Uterus (tissue), 4 donors: Measurements from ENCODE around the gene PCYT1B. TPM values are rescaled to one million over a fixed set of nuclear protein-coding genes. Genes with fewer than 3 reads are reported as not detected.

Experiments used
- DNase-seq, 2 donors: peaks; one replicate each; pipeline ENCODE4 v3.0.0-alpha.2; 2019 to 2020
- H3K27ac ChIP-seq, 2 donors: fragments of 200-600 bp; sonication (generic); 1 replicate in 1 of 2; 2 replicates in 1 of 2; pipeline ENCODE4 v1.5.1; 2016 to 2018
- H3K27me3 ChIP-seq, 2 donors: fragments of 200-600 bp; sonication (generic); one replicate each; pipeline ENCODE4 v1.5.1; 2018 to 2019; ENCODE audit warnings: control low read depth in 1 of 2
- H3K36me3 ChIP-seq, 2 donors: fragments of 200-600 bp; sonication (generic); one replicate each; pipeline ENCODE4 v1.5.1; 2019; ENCODE audit warnings: control low read depth in 1 of 2
- H3K4me1 ChIP-seq, 2 donors: fragments of 200-600 bp; sonication (generic); one replicate each; pipeline ENCODE4 v1.5.1; 2018 to 2019; ENCODE audit warnings: control low read depth in 1 of 2
- H3K4me3 ChIP-seq, 2 donors: fragments of 200-600 bp; sonication (generic); 1 replicate in 1 of 2; 2 replicates in 1 of 2; pipeline ENCODE4 v1.5.1; 2018 to 2019; ENCODE audit warnings: mild to moderate bottlenecking in 1 of 2
- H3K9me3 ChIP-seq, 2 donors: fragments of 200-600 bp; sonication (generic); one replicate each; pipeline ENCODE4 v1.5.1; 2019; ENCODE audit warnings: control low read depth in 1 of 2
- POLR2A ChIP-seq, 2 donors: fragments of 450-650 bp; IDR thresholded peaks; one replicate each; pipeline ENCODE4 v1.6.1; 2016; ENCODE audit warnings: antibody characterized with exemption in 2 of 2, mild to moderate bottlenecking in 1 of 2, moderate library complexity in 1 of 2
- intact Hi-C: fragments of 100-400 bp; cut with DNase I; formaldehyde crosslinking; loops from one replicate; pipeline ENCODE4 v1.15.1; 2023; ENCODE audit warnings: low total_unique reads
- total RNA-seq, 4 donors: library from RNA; depleted of rRNA in 3 of 4; stranded (reverse); fragments of >200 nt in 3 of 4; gene quantifications; one replicate each; pipeline versions ENCODE4 v1.1.0 to v1.2.4, GENCODE V29; 2014 to 2023
- TF ChIP-seq, protein P1 (sequence below), 4 experiments: fragments of 200-600 bp in 2 of 4; fragments of 450-650 bp in 2 of 4; sonication (generic) in 2 of 4; IDR thresholded peaks; one replicate each; pipeline ENCODE4 v1.5.1; 2016 to 2019; ENCODE audit warnings: antibody characterized with exemption in 4 of 4, mild to moderate bottlenecking in 2 of 4, moderate library complexity in 1 of 4
- donor health status: DM: yes; HTN: yes; CAD: no.

The PCYT1B gene
- total RNA-seq, 4 donors from 2014 or later = 2.0 to 7.8 TPM; not detected in 2

DNA sequence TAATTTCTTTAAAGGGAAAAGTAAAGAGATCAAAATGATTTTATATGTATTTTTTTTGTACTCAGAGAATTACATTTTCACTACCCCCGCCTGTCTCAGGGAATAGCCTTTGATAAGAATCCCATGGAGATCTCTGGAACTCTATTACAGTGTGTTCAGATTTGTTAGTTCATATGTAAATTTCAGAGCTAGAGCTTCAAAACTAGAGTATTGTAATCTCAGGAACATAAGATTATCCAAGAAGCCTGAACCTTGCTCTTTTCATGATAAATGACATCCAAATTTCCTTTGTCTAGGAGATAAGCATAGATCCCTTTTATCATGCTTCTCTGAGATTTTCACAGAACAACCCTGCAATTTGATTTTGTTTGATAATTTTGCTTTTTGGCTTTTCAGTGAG is 99.2 kb downstream of the PCYT1B start:
- no peaks in the 10 kb centered on the region for H3K27me3 ChIP-seq
- no peaks in the 10 kb centered on the region for H3K36me3 ChIP-seq
- H3K4me1 ChIP-seq = no peaks in the 10 kb centered on the region
- H3K4me3 ChIP-seq = no peak overlapping the region
- TF ChIP-seq, protein P1, sequence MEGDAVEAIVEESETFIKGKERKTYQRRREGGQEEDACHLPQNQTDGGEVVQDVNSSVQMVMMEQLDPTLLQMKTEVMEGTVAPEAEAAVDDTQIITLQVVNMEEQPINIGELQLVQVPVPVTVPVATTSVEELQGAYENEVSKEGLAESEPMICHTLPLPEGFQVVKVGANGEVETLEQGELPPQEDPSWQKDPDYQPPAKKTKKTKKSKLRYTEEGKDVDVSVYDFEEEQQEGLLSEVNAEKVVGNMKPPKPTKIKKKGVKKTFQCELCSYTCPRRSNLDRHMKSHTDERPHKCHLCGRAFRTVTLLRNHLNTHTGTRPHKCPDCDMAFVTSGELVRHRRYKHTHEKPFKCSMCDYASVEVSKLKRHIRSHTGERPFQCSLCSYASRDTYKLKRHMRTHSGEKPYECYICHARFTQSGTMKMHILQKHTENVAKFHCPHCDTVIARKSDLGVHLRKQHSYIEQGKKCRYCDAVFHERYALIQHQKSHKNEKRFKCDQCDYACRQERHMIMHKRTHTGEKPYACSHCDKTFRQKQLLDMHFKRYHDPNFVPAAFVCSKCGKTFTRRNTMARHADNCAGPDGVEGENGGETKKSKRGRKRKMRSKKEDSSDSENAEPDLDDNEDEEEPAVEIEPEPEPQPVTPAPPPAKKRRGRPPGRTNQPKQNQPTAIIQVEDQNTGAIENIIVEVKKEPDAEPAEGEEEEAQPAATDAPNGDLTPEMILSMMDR (IDR thresholded peaks at IDR 0.05) = no peak
- no peak for TF ChIP-seq POLR2A (IDR thresholded peaks at IDR 0.05)
- H3K27ac ChIP-seq = no peak overlapping the region
- no peaks in the 10 kb centered on the region for H3K9me3 ChIP-seq
- intact Hi-C loops = loop anchor here (10.0 kb wide), 1 partner anchor 57 kb away; no protein-coding TSS in a partner anchor
- DNase-seq = no peak

DNA sequence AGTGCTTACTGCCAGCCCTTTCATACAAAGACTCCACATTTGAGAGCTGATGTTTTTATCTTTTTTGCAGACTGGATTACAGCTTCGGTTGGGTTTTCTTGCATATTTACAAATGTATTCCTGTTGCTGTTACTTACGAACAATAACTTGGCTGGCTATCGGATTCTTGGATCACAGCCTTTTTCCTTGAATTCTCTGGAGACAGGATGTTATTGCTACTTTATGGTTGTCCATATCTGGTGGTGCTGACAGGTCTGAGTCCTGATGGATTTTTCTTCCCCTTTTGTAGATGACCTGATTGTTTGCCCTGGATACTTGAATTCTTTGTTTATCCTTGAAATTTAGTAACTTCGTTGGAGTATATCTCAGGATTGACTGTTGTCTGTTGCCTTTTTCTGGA is 104.4 kb downstream of the PCYT1B start:
- Histone ChIP-seq H3K4me3 (no peak overlapping the region), H3K27me3 (no peaks in the 10 kb centered on the region), H3K4me1 (no peaks in the 10 kb centered on the region), H3K9me3 (no peaks in the 10 kb centered on the region), H3K36me3 (no peaks in the 10 kb centered on the region), H3K27ac (no peak overlapping the region)
- intact Hi-C loops = loop anchor here (10.0 kb wide), 1 partner anchor 62 kb away; no protein-coding TSS in a partner anchor
- no peak for DNase-seq
- TF ChIP-seq, protein P1 (IDR thresholded peaks at IDR 0.05) = no peak
- no peak for TF ChIP-seq POLR2A (IDR thresholded peaks at IDR 0.05)

DNA sequence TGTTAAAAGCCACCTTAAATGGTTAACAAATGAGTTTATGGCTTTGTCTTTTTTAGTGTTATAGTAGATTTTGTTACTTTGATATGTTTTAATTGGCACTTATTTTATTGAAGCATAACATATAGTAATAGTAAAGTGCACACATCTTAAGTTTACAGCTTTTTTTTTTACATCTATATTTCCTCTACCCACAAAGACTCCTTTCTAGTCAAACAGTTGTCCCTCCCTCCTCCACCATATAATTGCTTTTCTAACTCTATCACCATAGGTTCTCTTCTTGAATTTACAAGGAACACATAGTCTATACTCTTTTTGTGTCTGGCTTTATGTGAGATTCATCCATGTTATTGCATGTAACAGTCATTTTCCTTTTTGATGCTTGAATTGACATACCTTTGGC is 110.6 kb downstream of the PCYT1B start:
- DNase-seq = no peak

DNA sequence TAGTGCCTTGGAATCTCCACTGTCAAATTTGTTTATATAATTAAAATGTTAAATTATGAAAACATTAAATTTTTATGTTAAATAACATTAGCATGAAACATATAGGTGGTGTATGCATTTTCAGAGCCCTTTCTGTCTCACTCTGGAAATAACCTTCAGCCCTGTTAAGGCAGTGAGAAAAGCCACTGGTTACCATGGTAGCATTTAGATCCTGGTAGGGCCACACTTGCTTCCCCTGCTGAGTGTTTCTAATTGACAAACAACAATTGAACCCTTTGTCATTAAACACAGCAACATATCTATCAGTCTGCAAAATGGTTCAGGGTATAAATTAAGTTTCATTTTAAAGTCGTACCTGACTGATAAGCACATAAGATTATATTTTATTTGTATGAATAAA is 118.5 kb downstream of the PCYT1B start:
- no peak for DNase-seq
- TF ChIP-seq POLR2A (IDR thresholded peaks at IDR 0.05) = no peak
- TF ChIP-seq, protein P1 (IDR thresholded peaks at IDR 0.05) = no peak

More for the DNA sequence above, 110.6 kb downstream of the PCYT1B start:
- no peaks in the 10 kb centered on the region for H3K36me3 ChIP-seq
- no peaks in the 10 kb centered on the region for H3K9me3 ChIP-seq
- no peak overlapping the region for H3K27ac ChIP-seq
- TF ChIP-seq POLR2A (IDR thresholded peaks at IDR 0.05) = no peak
- TF ChIP-seq, protein P1 (IDR thresholded peaks at IDR 0.05) = no peak
- intact Hi-C loops = no loop called here
- no peaks in the 10 kb centered on the region for H3K4me1 ChIP-seq
- H3K27me3 ChIP-seq = no peaks in the 10 kb centered on the region
- H3K4me3 ChIP-seq = no peak overlapping the region

DNA sequence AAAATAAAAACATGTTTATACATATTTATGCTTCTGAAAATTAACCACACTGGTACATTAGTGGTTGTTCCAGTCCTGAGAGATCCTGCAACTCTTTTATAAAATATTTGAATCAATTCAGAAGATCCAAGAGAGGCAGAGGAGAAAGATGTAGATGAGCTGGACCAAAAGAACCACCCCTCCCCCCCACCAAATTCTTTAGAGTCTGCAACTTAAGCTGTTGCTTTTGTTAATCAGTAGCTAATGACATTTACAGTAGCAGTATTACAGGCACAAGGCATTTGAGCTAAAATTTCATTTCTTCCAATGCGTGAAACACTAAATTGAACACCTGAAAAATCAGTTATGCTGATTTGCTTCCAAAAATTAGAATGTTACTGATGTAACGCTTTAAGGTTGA is 120.5 kb downstream of the PCYT1B start:
- no peak for DNase-seq
- H3K27ac ChIP-seq = no peak overlapping the region
- intact Hi-C loops = no loop called here

More for the DNA sequence above, 118.5 kb downstream of the PCYT1B start:
- Histone ChIP-seq H3K4me3 (no peak overlapping the region), H3K9me3 (no peaks in the 10 kb centered on the region), H3K27me3 (no peaks in the 10 kb centered on the region), H3K36me3 (no peaks in the 10 kb centered on the region), H3K4me1 (no peaks in the 10 kb centered on the region), H3K27ac (no peak overlapping the region)
- intact Hi-C loops = no loop called here

More for the DNA sequence above, 120.5 kb downstream of the PCYT1B start:
- no peaks in the 10 kb centered on the region for H3K27me3 ChIP-seq
- H3K4me1 ChIP-seq = no peaks in the 10 kb centered on the region
- TF ChIP-seq POLR2A (IDR thresholded peaks at IDR 0.05) = no peak
- TF ChIP-seq, protein P1 (IDR thresholded peaks at IDR 0.05) = no peak
- H3K36me3 ChIP-seq = no peaks in the 10 kb centered on the region
- no peaks in the 10 kb centered on the region for H3K9me3 ChIP-seq
- no peak overlapping the region for H3K4me3 ChIP-seq
